ENCODE measurements around the gene KLC1. TPM values are rescaled to one million over a fixed set of nuclear protein-coding genes. Genes with fewer than 3 reads are reported as not detected.

Gene KLC1
- total RNA-seq, 1 donor from 2014 or later: 178 TPM

DNA sequence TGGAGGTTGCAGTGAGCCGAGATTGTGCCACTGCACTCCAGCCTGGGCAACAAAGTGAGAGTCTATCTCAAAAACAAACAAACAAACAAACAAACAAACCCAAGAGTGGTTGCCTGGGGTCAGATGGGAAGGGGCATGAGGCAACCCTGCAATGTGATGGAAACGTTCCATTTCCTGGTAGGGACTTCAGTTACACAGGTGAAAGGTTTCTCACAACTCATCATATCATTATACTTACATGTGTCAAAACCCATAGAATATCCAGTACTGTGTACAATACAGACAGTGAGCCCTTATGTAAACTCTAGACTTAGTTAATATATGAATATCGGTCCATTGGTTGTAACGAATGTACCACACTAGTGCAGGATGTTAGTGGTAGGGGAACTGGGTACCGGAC is 7.2 kb upstream of the KLC1 start:
- Mint-ChIP-seq H3K4me1 (ENCODE audit: low read depth) (no peaks in the 10 kb centered on the region), H3K36me3 (ENCODE audit: insufficient read depth) (no peaks in the 10 kb centered on the region), H3K27ac (no peak overlapping the region), H3K9me3 (ENCODE audit: low read depth) (no peaks in the 10 kb centered on the region), H3K27me3 (peaks cover 6% of the 10 kb centered on the region), H3K4me3 (ENCODE audit: low read depth) (no peak overlapping the region)
- DNase-seq (ENCODE audit: low spot score, unreplicated experiment): no peak
- TF ChIP-seq, protein P1, sequence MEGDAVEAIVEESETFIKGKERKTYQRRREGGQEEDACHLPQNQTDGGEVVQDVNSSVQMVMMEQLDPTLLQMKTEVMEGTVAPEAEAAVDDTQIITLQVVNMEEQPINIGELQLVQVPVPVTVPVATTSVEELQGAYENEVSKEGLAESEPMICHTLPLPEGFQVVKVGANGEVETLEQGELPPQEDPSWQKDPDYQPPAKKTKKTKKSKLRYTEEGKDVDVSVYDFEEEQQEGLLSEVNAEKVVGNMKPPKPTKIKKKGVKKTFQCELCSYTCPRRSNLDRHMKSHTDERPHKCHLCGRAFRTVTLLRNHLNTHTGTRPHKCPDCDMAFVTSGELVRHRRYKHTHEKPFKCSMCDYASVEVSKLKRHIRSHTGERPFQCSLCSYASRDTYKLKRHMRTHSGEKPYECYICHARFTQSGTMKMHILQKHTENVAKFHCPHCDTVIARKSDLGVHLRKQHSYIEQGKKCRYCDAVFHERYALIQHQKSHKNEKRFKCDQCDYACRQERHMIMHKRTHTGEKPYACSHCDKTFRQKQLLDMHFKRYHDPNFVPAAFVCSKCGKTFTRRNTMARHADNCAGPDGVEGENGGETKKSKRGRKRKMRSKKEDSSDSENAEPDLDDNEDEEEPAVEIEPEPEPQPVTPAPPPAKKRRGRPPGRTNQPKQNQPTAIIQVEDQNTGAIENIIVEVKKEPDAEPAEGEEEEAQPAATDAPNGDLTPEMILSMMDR (IDR thresholded peaks at IDR 0.05; ENCODE audit: unreplicated experiment): no peak

DNA sequence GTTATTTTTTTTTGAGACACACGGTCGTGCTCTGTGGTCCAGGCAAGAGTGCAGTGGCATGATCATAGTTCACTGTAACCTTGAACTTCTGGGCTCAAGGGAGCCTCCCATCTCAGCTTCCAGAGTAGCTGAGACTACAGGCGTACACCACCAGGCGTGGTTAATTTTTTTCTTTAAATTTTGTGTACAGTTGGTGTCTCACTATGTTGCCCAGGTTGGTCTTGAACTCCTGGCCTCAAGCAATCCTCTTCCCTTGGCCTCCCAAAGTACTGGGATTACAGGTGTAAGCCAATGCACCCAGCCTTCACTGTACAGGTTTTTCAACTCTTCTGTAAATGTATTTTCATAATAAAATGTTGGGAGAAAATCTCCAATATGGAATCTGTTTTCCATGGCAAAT is 5.7 kb upstream of the KLC1 start:
- H3K4me1 Mint-ChIP-seq (ENCODE audit: low read depth): peaks cover 2% of the 10 kb centered on the region
- H3K36me3 Mint-ChIP-seq (ENCODE audit: insufficient read depth): no peaks in the 10 kb centered on the region
- no peak for DNase-seq (ENCODE audit: low spot score, unreplicated experiment)
- no peak overlapping the region for H3K4me3 Mint-ChIP-seq (ENCODE audit: low read depth)
- H3K27ac Mint-ChIP-seq: no peak overlapping the region
- H3K27me3 Mint-ChIP-seq: peaks cover 6% of the 10 kb centered on the region
- TF ChIP-seq, protein P1 (IDR thresholded peaks at IDR 0.05; ENCODE audit: unreplicated experiment): no peak
- H3K9me3 Mint-ChIP-seq (ENCODE audit: low read depth): no peaks in the 10 kb centered on the region

DNA sequence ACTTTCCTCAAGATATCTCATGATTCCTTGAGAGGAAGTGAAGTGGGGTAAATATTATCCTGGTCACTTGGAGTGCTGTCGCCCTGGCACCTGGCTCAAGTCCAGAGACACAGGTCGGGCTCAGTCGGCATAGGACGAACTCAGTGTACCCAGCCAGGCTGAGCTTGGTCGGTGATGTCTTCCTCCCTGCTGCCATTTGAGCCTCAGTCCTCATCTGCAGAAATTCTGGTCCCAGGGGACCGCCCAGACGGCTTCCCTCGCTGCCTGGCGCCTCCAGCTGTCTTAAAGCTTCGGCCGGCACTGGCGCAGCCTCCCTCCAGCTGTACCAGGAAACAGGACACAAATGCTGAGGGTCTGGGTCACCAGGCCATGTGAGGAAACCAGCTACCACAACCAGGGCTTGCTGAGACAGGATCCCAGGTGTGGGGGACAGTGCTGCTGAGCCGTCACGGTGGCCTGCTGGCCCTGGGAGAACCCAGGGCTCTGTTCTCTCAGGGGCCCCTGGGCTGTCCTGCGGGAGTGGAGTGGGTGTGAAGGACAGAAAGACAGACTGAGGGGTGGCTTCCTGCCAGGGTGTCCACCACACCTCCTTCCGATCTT is 5.0 kb upstream of the KLC1 start:
- no peak for DNase-seq (ENCODE audit: low spot score, unreplicated experiment)
- H3K27ac Mint-ChIP-seq: no peak overlapping the region
- peaks cover 6% of the 10 kb centered on the region for H3K27me3 Mint-ChIP-seq
- H3K4me3 Mint-ChIP-seq (ENCODE audit: low read depth): no peak overlapping the region
- H3K36me3 Mint-ChIP-seq (ENCODE audit: insufficient read depth): no peaks in the 10 kb centered on the region
- H3K9me3 Mint-ChIP-seq (ENCODE audit: low read depth): no peaks in the 10 kb centered on the region
- peaks cover 2% of the 10 kb centered on the region for H3K4me1 Mint-ChIP-seq (ENCODE audit: low read depth)
- TF ChIP-seq, protein P1 (IDR thresholded peaks at IDR 0.05; ENCODE audit: unreplicated experiment): no peak

DNA sequence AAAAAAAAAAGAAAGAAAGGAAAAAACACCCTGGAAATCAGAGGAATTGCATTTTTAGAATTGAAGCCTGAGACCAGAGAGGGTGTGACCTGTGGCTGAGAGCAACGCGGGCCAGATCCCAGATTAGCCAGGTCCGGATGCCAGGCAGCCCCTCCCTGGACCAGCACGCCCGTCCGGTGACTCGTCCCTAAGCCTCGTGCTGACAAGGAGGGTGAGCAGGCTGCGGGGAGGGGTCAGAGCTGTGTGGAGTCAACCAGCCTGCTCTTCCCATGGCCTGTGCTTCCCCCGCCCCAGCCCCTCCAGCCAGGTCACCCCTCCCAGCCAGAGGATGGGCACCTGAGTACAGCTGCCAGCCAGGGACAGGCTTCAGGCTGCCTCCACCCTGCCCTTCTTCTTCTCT is 4.2 kb upstream of the KLC1 start:
- TF ChIP-seq, protein P1 (IDR thresholded peaks at IDR 0.05; ENCODE audit: unreplicated experiment): no peak
- Mint-ChIP-seq H3K36me3 (ENCODE audit: insufficient read depth) (no peaks in the 10 kb centered on the region), H3K4me1 (ENCODE audit: low read depth) (peaks cover 2% of the 10 kb centered on the region), H3K9me3 (ENCODE audit: low read depth) (no peaks in the 10 kb centered on the region), H3K27ac (no peak overlapping the region), H3K27me3 (peaks cover 6% of the 10 kb centered on the region), H3K4me3 (ENCODE audit: low read depth) (no peak overlapping the region)
- DNase-seq (ENCODE audit: low spot score, unreplicated experiment): no peak

DNA sequence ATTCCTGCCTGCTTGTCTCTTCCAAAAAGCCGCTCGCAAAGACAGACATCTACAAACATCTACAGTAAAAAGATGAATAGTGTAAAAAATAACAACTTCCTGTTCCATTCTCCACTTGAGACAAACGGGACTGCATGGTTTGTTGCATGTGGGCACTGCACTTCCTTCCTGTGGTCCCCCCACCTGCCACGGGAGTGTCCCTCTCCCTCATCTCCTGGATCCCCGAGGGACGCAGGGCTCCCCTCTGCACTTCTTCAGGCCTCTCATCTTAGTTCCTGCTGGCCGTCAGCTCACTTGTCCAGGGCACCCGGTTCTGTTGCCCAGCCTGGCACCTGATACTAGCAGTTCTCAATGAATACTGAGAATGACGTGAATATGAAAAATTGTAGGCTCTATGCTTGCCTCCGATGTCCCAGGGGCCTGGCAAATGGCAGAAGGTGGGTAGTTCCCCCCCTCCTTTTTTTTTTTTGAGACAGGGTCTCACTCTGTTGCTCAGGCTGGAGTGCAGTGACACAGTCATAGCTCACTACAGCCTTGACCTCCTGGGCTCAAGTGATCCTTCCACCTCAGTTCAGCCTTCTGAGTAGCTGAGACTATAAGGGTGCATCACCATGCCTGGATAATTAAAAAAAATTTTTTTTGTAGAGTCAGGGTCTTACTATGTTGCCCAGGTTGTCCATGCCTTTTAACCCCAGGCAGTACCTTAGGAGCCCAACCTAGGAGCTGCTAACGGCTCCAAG is 3.5 kb upstream of the KLC1 start:
- Mint-ChIP-seq H3K4me3 (ENCODE audit: low read depth) (no peak overlapping the region), H3K4me1 (ENCODE audit: low read depth) (peaks cover 5% of the 10 kb centered on the region), H3K9me3 (ENCODE audit: low read depth) (no peaks in the 10 kb centered on the region), H3K27me3 (peaks cover 6% of the 10 kb centered on the region), H3K27ac (no peak overlapping the region), H3K36me3 (ENCODE audit: insufficient read depth) (no peaks in the 10 kb centered on the region)
- no peak for DNase-seq (ENCODE audit: low spot score, unreplicated experiment)
- TF ChIP-seq, protein P1 (IDR thresholded peaks at IDR 0.05; ENCODE audit: unreplicated experiment): no peak

Data from progenitor cell of endocrine pancreas (in vitro differentiated cells).